Fibroblast of lung (primary cell): ENCODE measurements around the gene TBC1D13.

Experiments used
- EZH2 ChIP-seq: IDR thresholded peaks from 2 replicates; pipeline ENCODE4 v1.5.1; 2012; ENCODE audit warnings: low read length, control low read depth, mild to moderate bottlenecking; ENCODE audit errors: missing control alignments
- TF ChIP-seq, protein P1 (sequence below), 2 donors: IDR thresholded peaks in 1 of 2; conservative IDR thresholded peaks in 1 of 2; 1 replicate in 1 of 2; 2 replicates in 1 of 2; pipeline ENCODE4 v1.5.1; 2011 to 2012; ENCODE audit warnings: low read length in 2 of 2, control low read depth in 1 of 2, inconsistent platforms in 1 of 2, low read depth in 1 of 2, mild to moderate bottlenecking in 1 of 2

DNA sequence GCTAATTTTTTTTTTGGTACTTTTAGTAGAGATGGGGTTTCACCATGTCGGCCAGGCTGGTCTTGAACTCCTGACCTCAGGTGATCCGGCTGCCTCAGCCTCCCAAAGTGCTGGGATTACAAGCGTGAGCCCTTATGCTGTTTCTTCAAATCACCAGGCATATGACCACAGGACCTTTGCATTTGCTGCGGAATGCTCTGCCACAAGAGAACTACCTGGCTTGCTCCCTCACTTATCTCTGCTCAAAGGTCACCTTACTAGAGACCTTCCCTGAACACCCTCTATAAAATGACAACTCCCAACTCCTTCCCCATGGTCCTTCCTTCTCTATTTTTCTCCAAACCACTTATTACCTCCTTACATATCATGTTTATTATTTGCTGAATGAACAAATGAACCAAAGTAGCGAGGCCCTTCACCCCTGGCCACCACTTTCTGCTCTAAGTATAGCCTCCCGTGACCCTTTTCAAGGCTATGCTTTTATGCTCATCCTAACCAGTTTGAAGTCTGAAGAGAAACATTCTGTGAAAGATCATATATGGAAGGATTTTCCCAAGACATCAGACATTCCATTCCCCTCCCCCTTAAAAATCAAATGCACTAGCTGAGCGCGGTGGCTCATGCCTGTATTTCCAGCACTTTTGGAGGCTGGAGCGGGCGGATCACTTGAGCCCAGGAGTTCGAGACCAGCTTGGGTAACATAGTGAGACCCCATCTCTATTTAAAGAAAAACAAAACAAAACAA, 16.6 kb upstream of the TBC1D13 start:
- TF ChIP-seq, protein P1, sequence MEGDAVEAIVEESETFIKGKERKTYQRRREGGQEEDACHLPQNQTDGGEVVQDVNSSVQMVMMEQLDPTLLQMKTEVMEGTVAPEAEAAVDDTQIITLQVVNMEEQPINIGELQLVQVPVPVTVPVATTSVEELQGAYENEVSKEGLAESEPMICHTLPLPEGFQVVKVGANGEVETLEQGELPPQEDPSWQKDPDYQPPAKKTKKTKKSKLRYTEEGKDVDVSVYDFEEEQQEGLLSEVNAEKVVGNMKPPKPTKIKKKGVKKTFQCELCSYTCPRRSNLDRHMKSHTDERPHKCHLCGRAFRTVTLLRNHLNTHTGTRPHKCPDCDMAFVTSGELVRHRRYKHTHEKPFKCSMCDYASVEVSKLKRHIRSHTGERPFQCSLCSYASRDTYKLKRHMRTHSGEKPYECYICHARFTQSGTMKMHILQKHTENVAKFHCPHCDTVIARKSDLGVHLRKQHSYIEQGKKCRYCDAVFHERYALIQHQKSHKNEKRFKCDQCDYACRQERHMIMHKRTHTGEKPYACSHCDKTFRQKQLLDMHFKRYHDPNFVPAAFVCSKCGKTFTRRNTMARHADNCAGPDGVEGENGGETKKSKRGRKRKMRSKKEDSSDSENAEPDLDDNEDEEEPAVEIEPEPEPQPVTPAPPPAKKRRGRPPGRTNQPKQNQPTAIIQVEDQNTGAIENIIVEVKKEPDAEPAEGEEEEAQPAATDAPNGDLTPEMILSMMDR (conservative IDR thresholded peaks at IDR 0.05 in 1 of 2, IDR thresholded peaks at IDR 0.05 in 1 of 2; ENCODE audit: low read depth in 1 of 2, low read length in 2 of 2), result no peak
- TF ChIP-seq EZH2, result no peak
